HEK293T (cell line): Measurements from ENCODE around the gene SLC22A12.

Experiments used
- ARNT ChIP-seq: fragments of 450-650 bp; IDR thresholded peaks from 2 replicates; pipeline ENCODE4 v1.6.1; 2017; ENCODE audit warnings: mild to moderate bottlenecking
- BHLHE40 ChIP-seq: fragments of 450-650 bp; IDR thresholded peaks from 2 replicates; pipeline ENCODE4 v1.6.1; 2016; ENCODE audit warnings: mild to moderate bottlenecking, moderate library complexity, borderline replicate concordance
- FOXM1 ChIP-seq: fragments of 450-650 bp; IDR thresholded peaks from 2 replicates; pipeline ENCODE4 v1.6.1; 2017; ENCODE audit warnings: mild to moderate bottlenecking, borderline replicate concordance
- HDGF ChIP-seq: fragments of 450-650 bp; IDR thresholded peaks from 2 replicates; pipeline ENCODE4 v1.6.1; 2017; ENCODE audit warnings: antibody characterized with exemption, borderline replicate concordance
- NFRKB ChIP-seq: fragments of 450-650 bp; IDR thresholded peaks from 2 replicates; pipeline ENCODE4 v1.6.1; 2016; ENCODE audit warnings: mild to moderate bottlenecking, moderate library complexity
- SP1 ChIP-seq: fragments of 450-650 bp; IDR thresholded peaks from 2 replicates; pipeline ENCODE4 v1.6.1; 2017
- TARDBP ChIP-seq: fragments of 450-650 bp; IDR thresholded peaks from 2 replicates; pipeline ENCODE4 v1.6.1; 2016
- ZNF384 ChIP-seq: fragments of 450-650 bp; IDR thresholded peaks from 2 replicates; pipeline ENCODE4 v1.6.1; 2016

DNA sequence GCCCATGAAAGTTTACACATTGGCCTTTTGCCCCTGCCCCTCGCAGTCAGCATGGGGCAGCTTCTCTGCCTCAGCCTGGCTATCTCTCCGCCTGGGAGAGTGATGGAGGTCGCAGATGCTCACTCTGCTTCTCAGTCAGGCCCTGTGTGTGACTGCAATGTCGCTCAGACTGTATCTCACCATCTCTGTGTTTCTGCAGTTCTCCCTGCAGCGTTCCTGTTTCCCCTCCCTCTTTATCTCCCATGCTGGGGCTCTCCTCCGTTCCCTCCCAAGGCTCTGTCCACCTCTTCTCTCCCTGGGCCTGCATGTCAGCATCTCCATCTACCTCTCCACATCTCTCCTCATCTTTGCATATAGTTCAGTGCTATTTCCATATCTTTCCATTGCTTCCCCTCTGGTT, 38.1 kb downstream of the SLC22A12 start:
- TF ChIP-seq HDGF: no peak
- no peak for TF ChIP-seq ARNT
- no peak for TF ChIP-seq TARDBP
- TF ChIP-seq BHLHE40: no peak
- no peak for TF ChIP-seq FOXM1
- no peak for TF ChIP-seq SP1
- TF ChIP-seq ZNF384: no peak
- TF ChIP-seq NFRKB: no peak
